ENCODE measurements around the gene API5.

Gene API5

GRCh38 chr11:43358801-43359421 is 47.1 kb downstream of the API5 start, which contains the start of gene TTC17:
Gene TTC17 (plus strand): TSS chr11:43358920. CDS start chr11:43358955, 35 bp downstream.
- H3K4me3 ChIP-seq (ENCODE audit: low read length in 2 of 2), result peak within 1 kb of the TSS; percentile 97 to 98
- H3K9me3 ChIP-seq (ENCODE audit: control insufficient read depth in 2 of 2, low read length in 2 of 2), result no peaks in the 10 kb centered on the region
- H3K4me1 ChIP-seq (ENCODE audit: control insufficient read depth in 2 of 2, insufficient read depth in 2 of 2, low read length in 2 of 2), result peaks cover 10 to 13% of the 10 kb centered on the region in 2 donors
- no peaks in the 10 kb centered on the region for H3K36me3 ChIP-seq (ENCODE audit: control insufficient read depth in 2 of 2, insufficient read depth in 2 of 2, low read length in 2 of 2)
- peak within 1 kb of the TSS; percentile 85 to 97 for H3K9ac ChIP-seq (ENCODE audit: low read depth in 1 of 2, low read length in 2 of 2)
- no peaks in the 10 kb centered on the region for H3K27me3 ChIP-seq (ENCODE audit: control insufficient read depth in 2 of 2, insufficient read depth in 2 of 2, low read length in 2 of 2)
- H3K27ac ChIP-seq (ENCODE audit: low read depth in 2 of 2, low read length in 2 of 2), result peak within 1 kb of the TSS; percentile 90

GRCh38 chr11:43359422-43359818 is 47.6 kb downstream of the API5 start:
- Histone ChIP-seq H3K9ac (ENCODE audit: low read depth in 1 of 2, low read length in 2 of 2) (peak overlapping the region; percentile 85 to 97), H3K9me3 (ENCODE audit: control insufficient read depth in 2 of 2, low read length in 2 of 2) (no peaks in the 10 kb centered on the region), H3K4me3 (ENCODE audit: low read length in 2 of 2) (peak overlapping the region; percentile 97 to 98), H3K27me3 (ENCODE audit: control insufficient read depth in 2 of 2, insufficient read depth in 2 of 2, low read length in 2 of 2) (no peaks in the 10 kb centered on the region), H3K36me3 (ENCODE audit: control insufficient read depth in 2 of 2, insufficient read depth in 2 of 2, low read length in 2 of 2) (no peaks in the 10 kb centered on the region), H3K4me1 (ENCODE audit: control insufficient read depth in 2 of 2, insufficient read depth in 2 of 2, low read length in 2 of 2) (peaks cover 10 to 13% of the 10 kb centered on the region in 2 donors), H3K27ac (ENCODE audit: low read depth in 2 of 2, low read length in 2 of 2) (peak overlapping the region; percentile 90)

GRCh38 chr11:43360361-43361032 is 48.7 kb downstream of the API5 start:
- Histone ChIP-seq H3K27me3 (ENCODE audit: control insufficient read depth in 2 of 2, insufficient read depth in 2 of 2, low read length in 2 of 2) (no peaks in the 10 kb centered on the region), H3K4me1 (ENCODE audit: control insufficient read depth in 2 of 2, insufficient read depth in 2 of 2, low read length in 2 of 2) (peaks cover 10 to 13% of the 10 kb centered on the region in 2 donors), H3K9me3 (ENCODE audit: control insufficient read depth in 2 of 2, low read length in 2 of 2) (no peaks in the 10 kb centered on the region), H3K27ac (ENCODE audit: low read depth in 2 of 2, low read length in 2 of 2) (no peak overlapping the region), H3K4me3 (ENCODE audit: low read length in 2 of 2) (peak overlapping the region; percentile 97 to 98), H3K36me3 (ENCODE audit: control insufficient read depth in 2 of 2, insufficient read depth in 2 of 2, low read length in 2 of 2) (peaks cover 0 to 2% of the 10 kb centered on the region in 2 donors), H3K9ac (ENCODE audit: low read depth in 1 of 2, low read length in 2 of 2) (no peak overlapping the region)

GRCh38 chr11:43366677-43367076 is 54.9 kb downstream of the API5 start:
- Histone ChIP-seq H3K4me3 (ENCODE audit: low read length in 2 of 2) (no peak overlapping the region), H3K27ac (ENCODE audit: low read depth in 2 of 2, low read length in 2 of 2) (no peak overlapping the region), H3K9ac (ENCODE audit: low read depth in 1 of 2, low read length in 2 of 2) (no peak overlapping the region), H3K27me3 (ENCODE audit: control insufficient read depth in 2 of 2, insufficient read depth in 2 of 2, low read length in 2 of 2) (no peaks in the 10 kb centered on the region), H3K4me1 (ENCODE audit: control insufficient read depth in 2 of 2, insufficient read depth in 2 of 2, low read length in 2 of 2) (peaks cover 0 to 4% of the 10 kb centered on the region in 2 donors), H3K9me3 (ENCODE audit: control insufficient read depth in 2 of 2, low read length in 2 of 2) (no peaks in the 10 kb centered on the region), H3K36me3 (ENCODE audit: control insufficient read depth in 2 of 2, insufficient read depth in 2 of 2, low read length in 2 of 2) (peaks cover 4 to 9% of the 10 kb centered on the region in 2 donors)

GRCh38 chr11:43367382-43368178 is 55.8 kb downstream of the API5 start:
- peaks cover 4 to 9% of the 10 kb centered on the region in 2 donors for H3K36me3 ChIP-seq (ENCODE audit: control insufficient read depth in 2 of 2, insufficient read depth in 2 of 2, low read length in 2 of 2)
- peaks cover 0 to 4% of the 10 kb centered on the region in 2 donors for H3K4me1 ChIP-seq (ENCODE audit: control insufficient read depth in 2 of 2, insufficient read depth in 2 of 2, low read length in 2 of 2)
- H3K27me3 ChIP-seq (ENCODE audit: control insufficient read depth in 2 of 2, insufficient read depth in 2 of 2, low read length in 2 of 2), result no peaks in the 10 kb centered on the region
- no peak overlapping the region for H3K4me3 ChIP-seq (ENCODE audit: low read length in 2 of 2)
- no peak overlapping the region for H3K27ac ChIP-seq (ENCODE audit: low read depth in 2 of 2, low read length in 2 of 2)
- H3K9ac ChIP-seq (ENCODE audit: low read depth in 1 of 2, low read length in 2 of 2), result no peak overlapping the region
- no peaks in the 10 kb centered on the region for H3K9me3 ChIP-seq (ENCODE audit: control insufficient read depth in 2 of 2, low read length in 2 of 2)

- Histone ChIP-seq H3K36me3 (ENCODE audit: control insufficient read depth in 2 of 2, insufficient read depth in 2 of 2, low read length in 2 of 2) (peaks cover 2 to 6% of the 10 kb centered on the region in 2 donors), H3K27ac (ENCODE audit: low read depth in 2 of 2, low read length in 2 of 2) (no peak overlapping the region), H3K4me3 (ENCODE audit: low read length in 2 of 2) (no peak overlapping the region), H3K27me3 (ENCODE audit: control insufficient read depth in 2 of 2, insufficient read depth in 2 of 2, low read length in 2 of 2) (no peaks in the 10 kb centered on the region), H3K9me3 (ENCODE audit: control insufficient read depth in 2 of 2, low read length in 2 of 2) (no peaks in the 10 kb centered on the region), H3K9ac (ENCODE audit: low read depth in 1 of 2, low read length in 2 of 2) (no peak overlapping the region), H3K4me1 (ENCODE audit: control insufficient read depth in 2 of 2, insufficient read depth in 2 of 2, low read length in 2 of 2) (no peaks in the 10 kb centered on the region)
Observed at GRCh38 chr11:43376065-43376464, 64.3 kb downstream of the API5 start.

- Histone ChIP-seq H3K4me1 (ENCODE audit: control insufficient read depth in 2 of 2, insufficient read depth in 2 of 2, low read length in 2 of 2) (no peaks in the 10 kb centered on the region), H3K4me3 (ENCODE audit: low read length in 2 of 2) (no peak overlapping the region), H3K27ac (ENCODE audit: low read depth in 2 of 2, low read length in 2 of 2) (peak overlapping the region in 1 of 2 donors; percentile 2), H3K9me3 (ENCODE audit: control insufficient read depth in 2 of 2, low read length in 2 of 2) (no peaks in the 10 kb centered on the region), H3K36me3 (ENCODE audit: control insufficient read depth in 2 of 2, insufficient read depth in 2 of 2, low read length in 2 of 2) (peaks cover 1 to 4% of the 10 kb centered on the region in 2 donors), H3K27me3 (ENCODE audit: control insufficient read depth in 2 of 2, insufficient read depth in 2 of 2, low read length in 2 of 2) (no peaks in the 10 kb centered on the region), H3K9ac (ENCODE audit: low read depth in 1 of 2, low read length in 2 of 2) (no peak overlapping the region)
Observed at GRCh38 chr11:43376594-43376993, 64.8 kb downstream of the API5 start.

GRCh38 chr11:43377389-43377788 is 65.6 kb downstream of the API5 start:
- Histone ChIP-seq H3K4me3 (ENCODE audit: low read length in 2 of 2) (no peak overlapping the region), H3K9ac (ENCODE audit: low read depth in 1 of 2, low read length in 2 of 2) (no peak overlapping the region), H3K27ac (ENCODE audit: low read depth in 2 of 2, low read length in 2 of 2) (no peak overlapping the region), H3K9me3 (ENCODE audit: control insufficient read depth in 2 of 2, low read length in 2 of 2) (no peaks in the 10 kb centered on the region), H3K27me3 (ENCODE audit: control insufficient read depth in 2 of 2, insufficient read depth in 2 of 2, low read length in 2 of 2) (no peaks in the 10 kb centered on the region), H3K36me3 (ENCODE audit: control insufficient read depth in 2 of 2, insufficient read depth in 2 of 2, low read length in 2 of 2) (peaks cover 6 to 7% of the 10 kb centered on the region in 2 donors), H3K4me1 (ENCODE audit: control insufficient read depth in 2 of 2, insufficient read depth in 2 of 2, low read length in 2 of 2) (no peaks in the 10 kb centered on the region)

GRCh38 chr11:43378897-43379296 is 67.1 kb downstream of the API5 start:
- Histone ChIP-seq H3K27ac (ENCODE audit: low read depth in 2 of 2, low read length in 2 of 2) (no peak overlapping the region), H3K4me1 (ENCODE audit: control insufficient read depth in 2 of 2, insufficient read depth in 2 of 2, low read length in 2 of 2) (no peaks in the 10 kb centered on the region), H3K4me3 (ENCODE audit: low read length in 2 of 2) (no peak overlapping the region), H3K9ac (ENCODE audit: low read depth in 1 of 2, low read length in 2 of 2) (no peak overlapping the region), H3K9me3 (ENCODE audit: control insufficient read depth in 2 of 2, low read length in 2 of 2) (no peaks in the 10 kb centered on the region), H3K27me3 (ENCODE audit: control insufficient read depth in 2 of 2, insufficient read depth in 2 of 2, low read length in 2 of 2) (no peaks in the 10 kb centered on the region), H3K36me3 (ENCODE audit: control insufficient read depth in 2 of 2, insufficient read depth in 2 of 2, low read length in 2 of 2) (peaks cover 7 to 9% of the 10 kb centered on the region in 2 donors)

- H3K9ac ChIP-seq (ENCODE audit: low read depth in 1 of 2, low read length in 2 of 2), result no peak overlapping the region
- H3K4me3 ChIP-seq (ENCODE audit: low read length in 2 of 2), result no peak overlapping the region
- no peaks in the 10 kb centered on the region for H3K27me3 ChIP-seq (ENCODE audit: control insufficient read depth in 2 of 2, insufficient read depth in 2 of 2, low read length in 2 of 2)
- peaks cover 8 to 9% of the 10 kb centered on the region in 2 donors for H3K36me3 ChIP-seq (ENCODE audit: control insufficient read depth in 2 of 2, insufficient read depth in 2 of 2, low read length in 2 of 2)
- H3K27ac ChIP-seq (ENCODE audit: low read depth in 2 of 2, low read length in 2 of 2), result no peak overlapping the region
- H3K9me3 ChIP-seq (ENCODE audit: control insufficient read depth in 2 of 2, low read length in 2 of 2), result no peaks in the 10 kb centered on the region
- no peaks in the 10 kb centered on the region for H3K4me1 ChIP-seq (ENCODE audit: control insufficient read depth in 2 of 2, insufficient read depth in 2 of 2, low read length in 2 of 2)
Observed at GRCh38 chr11:43381802-43382201, 70.0 kb downstream of the API5 start.
